Islet precursor cell (in vitro differentiated cells): Measurements from ENCODE around the gene CCL14.
"Not testable (repeated sequence)": the region's sequence is repeated elsewhere in the genome, so short reads cannot be mapped to it uniquely, and the experiment has no call there.

Experiments
- DNase-seq: peaks from one replicate; pipeline ENCODE4 v3.0.0-alpha.2; 2018

CCL14 gene

GRCh38 chr17:35938492-35938891, 48.0 kb downstream of the CCL14 start:
- not testable (repeated sequence) for DNase-seq

GRCh38 chr17:35936063-35936462, 50.5 kb downstream of the CCL14 start:
- DNase-seq = no peak

- no peak for DNase-seq
Observed at GRCh38 chr17:35934760-35935159, 51.8 kb downstream of the CCL14 start.
